ENCODE measurements around the gene PPAN.

Gene PPAN

DNA sequence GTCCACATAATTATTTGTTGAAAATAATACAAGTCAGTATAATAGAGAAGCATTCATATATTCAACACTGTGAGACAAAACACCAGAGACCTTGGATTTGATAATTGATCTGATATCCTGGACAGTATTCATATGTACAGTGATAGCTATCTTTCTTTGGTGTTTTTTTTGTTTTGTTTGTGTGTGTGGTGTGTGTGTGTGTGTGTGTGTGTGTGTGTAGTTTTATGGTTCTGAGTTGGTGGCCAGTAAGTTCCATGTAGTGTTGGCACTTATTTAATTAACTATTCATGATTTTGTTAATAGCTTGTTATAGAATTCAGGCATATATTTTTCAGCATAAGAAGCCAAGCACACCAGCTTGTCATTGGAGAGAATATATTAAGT, 2.0 kb upstream of the PPAN start:
- TF ChIP-seq TCF7L2 (IDR thresholded peaks at IDR 0.05; ENCODE audit: borderline replicate concordance, low read depth, low read length): no peak
- TF ChIP-seq SETDB1 (IDR thresholded peaks at IDR 0.05; ENCODE audit: insufficient read length, low read length): no peak
- TF ChIP-seq, protein P1, sequence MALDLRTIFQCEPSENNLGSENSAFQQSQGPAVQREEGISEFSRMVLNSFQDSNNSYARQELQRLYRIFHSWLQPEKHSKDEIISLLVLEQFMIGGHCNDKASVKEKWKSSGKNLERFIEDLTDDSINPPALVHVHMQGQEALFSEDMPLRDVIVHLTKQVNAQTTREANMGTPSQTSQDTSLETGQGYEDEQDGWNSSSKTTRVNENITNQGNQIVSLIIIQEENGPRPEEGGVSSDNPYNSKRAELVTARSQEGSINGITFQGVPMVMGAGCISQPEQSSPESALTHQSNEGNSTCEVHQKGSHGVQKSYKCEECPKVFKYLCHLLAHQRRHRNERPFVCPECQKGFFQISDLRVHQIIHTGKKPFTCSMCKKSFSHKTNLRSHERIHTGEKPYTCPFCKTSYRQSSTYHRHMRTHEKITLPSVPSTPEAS (tag by site-specific recombination; IDR thresholded peaks at IDR 0.05): peak; percentile 74
- no peak for TF ChIP-seq ZNF707 (tag by site-specific recombination; IDR thresholded peaks at IDR 0.05)
- TF ChIP-seq ZNF600 (tag by site-specific recombination; IDR thresholded peaks at IDR 0.05): no peak
- H3K27ac ChIP-seq (ENCODE audit: extremely low read depth, low read depth, low read length): no peak overlapping the region
- H3K4me3 ChIP-seq (ENCODE audit: low read depth, low read length): no peak overlapping the region
- no peaks in the 10 kb centered on the region for H3K9me3 ChIP-seq (ENCODE audit: control insufficient read depth, insufficient read depth, low read depth, low read length)
- no peaks in the 10 kb centered on the region for H3K4me1 ChIP-seq (ENCODE audit: control insufficient read depth, insufficient read depth, low read length)
- ChIA-PET CTCF (interaction anchor here (0.6 to 1.6 kb wide), 3 partner anchors 20 to 171 kb away, joined by 3 to 8 read pairs (median 4); no protein-coding TSS in a partner anchor), POLR2A (interaction anchor here (0.6 kb wide), 1 partner anchor 269 kb away, joined by 3 read pairs; the partner anchor contains the start of gene PIN1)
- H3K36me3 ChIP-seq (ENCODE audit: control insufficient read depth in 2 of 2, insufficient read depth in 1 of 2, low read length in 2 of 2): peaks cover 10 to 21% of the 10 kb centered on the region in 2 experiments; a peak in 2 of 3 replicates

DNA sequence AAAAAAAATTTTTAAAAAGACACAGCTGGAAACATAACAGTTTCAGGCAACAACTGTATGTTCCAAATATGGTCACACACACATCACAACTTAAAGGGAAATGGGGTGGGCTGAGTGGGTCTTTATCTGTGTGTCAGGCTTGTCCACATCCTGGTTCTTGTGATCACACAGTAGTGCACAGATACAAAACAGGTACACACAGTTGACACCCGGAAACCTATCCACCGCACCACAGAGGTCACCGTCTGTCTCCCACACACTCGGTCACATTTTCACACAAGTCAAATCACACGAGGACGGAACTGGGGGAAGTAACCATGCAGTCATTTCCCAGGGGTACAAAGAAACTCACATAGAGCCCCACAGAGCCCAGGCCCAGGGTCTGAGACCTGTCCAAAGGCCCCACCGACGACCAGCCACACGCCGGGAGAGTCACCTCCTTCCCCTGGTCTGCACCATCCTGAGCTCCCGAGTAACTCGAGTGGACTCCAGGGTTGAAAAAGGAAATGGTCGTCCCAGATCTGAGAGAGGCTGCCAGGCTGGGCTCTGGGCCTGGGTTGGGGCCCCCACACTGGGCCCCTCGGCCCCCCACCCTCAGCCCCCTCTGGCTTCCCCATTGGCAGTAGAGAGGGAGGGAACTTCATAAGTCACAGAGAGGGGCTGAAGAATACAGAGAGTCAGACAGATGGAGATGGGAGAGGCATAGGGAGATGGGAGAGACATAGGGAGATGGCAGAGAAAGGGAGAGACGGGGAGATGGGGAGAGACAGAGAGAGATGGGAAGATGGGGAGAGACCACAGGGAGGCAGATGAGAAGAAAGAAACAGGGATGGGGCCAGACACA, 1.3 kb upstream of the PPAN start:
- ChIA-PET CTCF (interaction anchor here (1.2 to 1.6 kb wide), 2 partner anchors 21 to 145 kb away, joined by 3 to 8 read pairs; no protein-coding TSS in a partner anchor), POLR2A (interaction anchor here (0.6 kb wide), 1 partner anchor 270 kb away, joined by 3 read pairs; the partner anchor contains the start of gene PIN1)
- Histone ChIP-seq H3K9me3 (ENCODE audit: control insufficient read depth, insufficient read depth, low read depth, low read length) (no peaks in the 10 kb centered on the region), H3K27ac (ENCODE audit: extremely low read depth, low read depth, low read length) (no peak overlapping the region), H3K36me3 (ENCODE audit: control insufficient read depth in 2 of 2, insufficient read depth in 1 of 2, low read length in 2 of 2) (peaks cover 14 to 29% of the 10 kb centered on the region in 2 experiments; a peak in 2 of 3 replicates), H3K4me1 (ENCODE audit: control insufficient read depth, insufficient read depth, low read length) (no peaks in the 10 kb centered on the region), H3K4me3 (ENCODE audit: low read depth, low read length) (no peak overlapping the region)
- TF ChIP-seq ZNF792 (tag by site-specific recombination; IDR thresholded peaks at IDR 0.05) (no peak), PBX3 (CRISPR knock-in tag; IDR thresholded peaks at IDR 0.05) (no peak)

DNA sequence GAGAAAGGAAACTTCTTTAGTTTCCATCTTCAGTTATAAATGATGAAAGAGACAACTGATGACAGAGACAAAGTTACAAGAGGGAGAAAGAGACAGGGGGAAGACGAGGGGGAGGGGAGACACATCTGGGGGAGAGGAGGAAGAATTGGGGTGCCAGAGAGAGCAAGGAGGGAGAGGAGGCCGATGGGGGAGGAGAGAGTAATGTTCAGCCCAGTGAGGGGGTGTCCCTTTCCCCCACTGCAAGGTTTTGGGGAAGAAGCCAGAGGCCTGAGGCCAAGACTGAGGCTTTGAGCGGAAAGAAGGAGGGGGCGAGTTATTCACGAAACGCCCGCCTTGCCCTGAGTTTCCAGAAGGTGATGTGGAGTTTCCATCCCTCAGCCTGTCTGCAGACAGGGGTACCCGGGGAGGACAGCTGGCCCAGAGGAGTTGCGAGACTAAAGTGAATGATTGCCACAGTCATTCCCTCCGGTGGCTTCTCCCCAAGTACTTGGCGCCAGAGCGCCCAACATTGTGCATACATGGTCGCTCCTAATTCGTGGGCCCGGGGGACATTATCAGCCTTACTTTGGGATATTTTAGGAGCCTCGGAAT, 558 bp upstream of the PPAN start:
- Histone ChIP-seq H3K9me3 (ENCODE audit: control insufficient read depth, insufficient read depth, low read depth, low read length) (no peaks in the 10 kb centered on the region), H3K36me3 (ENCODE audit: control insufficient read depth in 2 of 2, insufficient read depth in 1 of 2, low read length in 2 of 2) (peaks cover 14 to 36% of the 10 kb centered on the region in 2 experiments; a peak in 2 of 3 replicates), H3K4me1 (ENCODE audit: control insufficient read depth, insufficient read depth, low read length) (no peaks in the 10 kb centered on the region), H3K27ac (ENCODE audit: extremely low read depth, low read depth, low read length) (no peak overlapping the region), H3K4me3 (ENCODE audit: low read depth, low read length) (no peak overlapping the region)
- CTCF ChIA-PET: interaction anchor here (0.6 to 1.2 kb wide), 3 partner anchors 64 to 154 kb away, joined by 3 to 4 read pairs (median 3); no protein-coding TSS in a partner anchor
- POLR2A ChIA-PET: interaction anchor here (0.6 to 2.1 kb wide), 6 partner anchors 9 to 406 kb away, joined by 3 to 26 read pairs (median 4); partner anchors contain the start of gene DNMT1
- TF ChIP-seq ZFP41 (tag by site-specific recombination; IDR thresholded peaks at IDR 0.05; ENCODE audit: borderline replicate concordance) (no peak), ZNF433 (tag by site-specific recombination; IDR thresholded peaks at IDR 0.05; ENCODE audit: low read depth) (no peak), ZNF169 (tag by site-specific recombination; IDR thresholded peaks at IDR 0.05) (no peak), ZNF561 (tag by site-specific recombination; IDR thresholded peaks at IDR 0.05; ENCODE audit: borderline replicate concordance) (0 out of 2 replicates have a peak, but pooled peaks have one; percentile 49), ZNF660 (tag by site-specific recombination; IDR thresholded peaks at IDR 0.05) (peak; percentile 86; the same call in 1 of the 2 replicates), RBAK (tag by site-specific recombination; IDR thresholded peaks at IDR 0.05) (0 out of 2 replicates have a peak, but pooled peaks have one; percentile 8), PRDM6 (tag by site-specific recombination; IDR thresholded peaks at IDR 0.05) (no peak), GLIS1 (tag by site-specific recombination; IDR thresholded peaks at IDR 0.05) (no peak), ZNF266 (tag by site-specific recombination; IDR thresholded peaks at IDR 0.05; ENCODE audit: low read depth) (no peak), ZNF398 (tag by site-specific recombination; IDR thresholded peaks at IDR 0.05) (peak; percentile 58), ZNF155 (tag by site-specific recombination; IDR thresholded peaks at IDR 0.05) (no peak)
- TF ChIP-seq, protein P2, sequence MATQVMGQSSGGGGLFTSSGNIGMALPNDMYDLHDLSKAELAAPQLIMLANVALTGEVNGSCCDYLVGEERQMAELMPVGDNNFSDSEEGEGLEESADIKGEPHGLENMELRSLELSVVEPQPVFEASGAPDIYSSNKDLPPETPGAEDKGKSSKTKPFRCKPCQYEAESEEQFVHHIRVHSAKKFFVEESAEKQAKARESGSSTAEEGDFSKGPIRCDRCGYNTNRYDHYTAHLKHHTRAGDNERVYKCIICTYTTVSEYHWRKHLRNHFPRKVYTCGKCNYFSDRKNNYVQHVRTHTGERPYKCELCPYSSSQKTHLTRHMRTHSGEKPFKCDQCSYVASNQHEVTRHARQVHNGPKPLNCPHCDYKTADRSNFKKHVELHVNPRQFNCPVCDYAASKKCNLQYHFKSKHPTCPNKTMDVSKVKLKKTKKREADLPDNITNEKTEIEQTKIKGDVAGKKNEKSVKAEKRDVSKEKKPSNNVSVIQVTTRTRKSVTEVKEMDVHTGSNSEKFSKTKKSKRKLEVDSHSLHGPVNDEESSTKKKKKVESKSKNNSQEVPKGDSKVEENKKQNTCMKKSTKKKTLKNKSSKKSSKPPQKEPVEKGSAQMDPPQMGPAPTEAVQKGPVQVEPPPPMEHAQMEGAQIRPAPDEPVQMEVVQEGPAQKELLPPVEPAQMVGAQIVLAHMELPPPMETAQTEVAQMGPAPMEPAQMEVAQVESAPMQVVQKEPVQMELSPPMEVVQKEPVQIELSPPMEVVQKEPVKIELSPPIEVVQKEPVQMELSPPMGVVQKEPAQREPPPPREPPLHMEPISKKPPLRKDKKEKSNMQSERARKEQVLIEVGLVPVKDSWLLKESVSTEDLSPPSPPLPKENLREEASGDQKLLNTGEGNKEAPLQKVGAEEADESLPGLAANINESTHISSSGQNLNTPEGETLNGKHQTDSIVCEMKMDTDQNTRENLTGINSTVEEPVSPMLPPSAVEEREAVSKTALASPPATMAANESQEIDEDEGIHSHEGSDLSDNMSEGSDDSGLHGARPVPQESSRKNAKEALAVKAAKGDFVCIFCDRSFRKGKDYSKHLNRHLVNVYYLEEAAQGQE (tag by site-specific recombination; IDR thresholded peaks at IDR 0.05): 0 out of 2 replicates have a peak, but pooled peaks have one; percentile 3
